ENCODE measurements around the gene OTX1. TPM values are rescaled to one million over a fixed set of nuclear protein-coding genes. Genes with fewer than 3 reads are reported as not detected.
"Not testable (repeated sequence)": the region's sequence is repeated elsewhere in the genome, so short reads cannot be mapped to it uniquely, and the experiment has no call there.

The OTX1 gene
- not detected for total RNA-seq

GRCh38 chr2:63050334-63051041 lies at the start of gene OTX1:
Gene OTX1, plus strand, starts transcription at chr2:63050830. Its CDS starts 2,161 bp downstream, at chr2:63052991.
- DNase-seq (ENCODE audit: low spot score): peak; percentile 77
- peak; percentile 72 for ATAC-seq

DNA sequence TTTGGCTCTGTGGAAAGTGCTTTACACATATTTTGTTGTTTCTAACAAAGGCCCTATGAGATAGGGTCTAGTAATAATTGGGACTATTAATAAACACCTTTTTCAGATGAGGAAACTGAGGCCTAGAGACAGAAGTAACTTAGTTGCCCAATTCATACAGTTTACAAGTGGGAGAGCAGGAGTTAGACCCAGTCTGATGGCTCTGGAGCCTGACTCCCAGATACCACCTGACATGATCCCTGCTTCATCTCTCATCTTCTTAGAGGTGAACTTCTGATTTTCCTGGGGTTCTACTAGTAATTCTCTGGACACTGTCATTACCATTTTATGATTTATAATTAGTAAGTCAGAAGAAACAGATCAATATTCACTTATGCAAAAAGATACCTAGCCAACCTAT lies 49.1 kb upstream of the OTX1 start:
- ATAC-seq (no peak), DNase-seq (ENCODE audit: low spot score) (no peak)

DNA sequence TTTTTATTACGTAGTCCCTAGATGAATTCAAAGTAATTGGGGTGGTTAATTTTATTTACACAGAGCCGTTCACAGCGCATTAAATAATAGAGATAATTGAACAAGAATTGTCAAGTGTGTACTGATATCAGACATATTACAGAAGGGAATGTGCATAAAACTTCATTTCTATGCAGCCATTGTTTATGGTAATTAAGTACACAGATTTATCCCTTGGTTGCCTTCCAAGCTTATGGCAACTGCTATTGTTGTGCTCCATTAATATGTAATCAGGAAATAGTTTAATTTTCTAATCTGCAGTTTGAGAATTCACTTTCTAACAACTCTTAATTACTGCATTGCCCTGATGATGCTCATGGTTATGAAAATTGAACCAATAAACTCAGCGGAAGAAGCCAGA lies 47.3 kb upstream of the OTX1 start:
- no peak for ATAC-seq
- DNase-seq (ENCODE audit: low spot score): no peak

- DNase-seq (ENCODE audit: low spot score) (no peak), ATAC-seq (no peak)
Observed at GRCh38 chr2:63007813-63008458, 42.7 kb upstream of the OTX1 start.

DNA sequence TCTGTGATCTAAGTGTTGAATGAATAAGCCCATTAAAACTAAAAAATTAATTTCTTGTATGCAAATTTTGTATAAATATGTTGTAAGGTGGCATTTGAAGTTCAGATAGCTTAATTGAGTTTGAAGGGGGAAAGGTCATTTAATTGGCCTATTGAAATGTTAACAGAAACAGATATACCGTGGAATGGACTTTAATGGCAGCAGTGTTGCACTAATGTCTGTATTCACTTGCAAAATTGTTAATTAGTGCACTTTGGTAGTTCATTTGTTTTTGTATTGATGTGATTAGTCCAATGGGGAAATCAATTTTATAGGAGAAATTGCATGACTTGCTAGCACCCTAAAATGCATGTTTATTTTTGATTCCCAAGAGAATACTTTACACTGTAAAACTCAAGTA lies 41.8 kb upstream of the OTX1 start:
- ATAC-seq: no peak
- DNase-seq (ENCODE audit: low spot score): no peak

DNA sequence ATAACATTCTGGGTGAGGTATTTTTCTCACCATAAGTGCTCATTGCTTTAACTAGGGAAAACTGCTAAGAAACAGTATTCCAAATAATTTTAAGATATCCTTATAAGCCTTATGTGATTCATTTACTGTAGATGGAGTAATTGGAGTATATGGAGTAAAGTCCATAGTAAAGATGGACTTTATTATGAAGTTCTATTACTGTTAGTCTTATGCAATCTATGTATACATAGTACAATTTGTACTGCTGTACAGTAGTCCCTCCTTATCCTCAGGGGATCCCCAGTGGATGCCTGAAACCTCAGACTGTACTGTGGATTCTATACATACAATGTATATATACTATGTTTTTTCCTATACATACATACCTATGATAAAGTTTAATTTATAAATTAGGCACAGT lies 41.1 kb upstream of the OTX1 start:
- ATAC-seq (no peak), DNase-seq (ENCODE audit: low spot score) (no peak)

DNA sequence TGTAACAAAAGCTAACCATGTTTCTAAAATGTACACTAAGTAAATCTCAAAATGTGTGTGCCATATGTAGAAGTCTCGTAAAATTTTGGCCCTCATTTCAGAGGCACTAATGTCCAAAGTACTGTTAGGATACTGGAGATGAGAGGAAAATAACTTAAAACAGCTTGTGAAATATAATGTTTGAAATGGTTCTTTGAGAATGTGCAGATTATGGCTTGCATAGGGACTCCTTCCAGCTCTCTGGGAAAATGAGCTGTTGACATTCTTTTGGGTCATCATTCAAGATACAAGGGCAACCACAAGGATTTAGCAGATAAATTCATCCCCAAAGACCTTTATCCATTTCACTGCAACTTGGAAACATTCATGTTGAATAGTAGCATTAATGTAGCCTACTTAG lies 38.1 kb upstream of the OTX1 start:
- ATAC-seq (no peak), DNase-seq (ENCODE audit: low spot score) (no peak)

GRCh38 chr2:63013438-63013837 lies 37.2 kb upstream of the OTX1 start:
- ATAC-seq: no peak
- DNase-seq (ENCODE audit: low spot score): no peak

DNA sequence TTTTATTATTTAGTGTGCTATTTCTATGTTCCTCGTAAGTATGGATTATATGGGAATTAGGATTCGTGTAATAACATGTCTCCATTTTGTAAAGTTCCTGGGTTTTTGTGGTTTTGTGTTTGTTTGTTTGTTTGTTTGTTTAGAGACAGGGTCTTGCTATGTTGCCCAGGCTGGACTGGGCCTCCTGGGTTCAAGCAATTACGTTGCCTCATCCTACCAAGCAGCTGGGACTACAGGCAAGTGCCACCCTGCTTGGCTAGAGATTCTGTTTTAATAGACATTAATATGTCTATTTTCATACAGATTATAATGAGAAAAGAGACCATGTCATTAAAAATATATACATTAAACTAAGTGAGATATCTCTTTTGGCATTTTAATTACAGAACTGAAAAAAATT lies 35.2 kb upstream of the OTX1 start:
- DNase-seq (ENCODE audit: low spot score) (no peak), ATAC-seq (no peak)

DNA sequence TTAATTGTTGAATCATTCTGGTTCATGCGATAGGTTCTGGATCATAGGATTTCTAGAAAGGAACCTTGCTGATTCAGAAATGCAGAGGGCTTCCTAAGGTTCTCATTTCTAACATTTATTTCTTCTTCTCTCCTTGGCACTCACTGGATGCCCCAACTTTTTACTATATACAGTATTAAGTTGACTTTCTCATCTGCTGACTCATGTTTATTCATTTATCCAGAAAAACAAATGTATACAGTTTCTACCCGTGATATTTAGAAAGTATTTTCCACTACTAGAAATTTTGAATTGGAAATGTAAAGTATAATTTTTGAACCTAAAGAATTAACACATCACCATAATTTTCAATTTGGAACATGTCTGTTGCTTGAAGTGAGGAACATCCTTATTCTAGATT lies 32.2 kb upstream of the OTX1 start:
- no peak for ATAC-seq
- no peak for DNase-seq (ENCODE audit: low spot score)

GRCh38 chr2:63019686-63020085 lies 30.9 kb upstream of the OTX1 start:
- ATAC-seq; DNase-seq (ENCODE audit: low spot score): not testable (repeated sequence)

DNA sequence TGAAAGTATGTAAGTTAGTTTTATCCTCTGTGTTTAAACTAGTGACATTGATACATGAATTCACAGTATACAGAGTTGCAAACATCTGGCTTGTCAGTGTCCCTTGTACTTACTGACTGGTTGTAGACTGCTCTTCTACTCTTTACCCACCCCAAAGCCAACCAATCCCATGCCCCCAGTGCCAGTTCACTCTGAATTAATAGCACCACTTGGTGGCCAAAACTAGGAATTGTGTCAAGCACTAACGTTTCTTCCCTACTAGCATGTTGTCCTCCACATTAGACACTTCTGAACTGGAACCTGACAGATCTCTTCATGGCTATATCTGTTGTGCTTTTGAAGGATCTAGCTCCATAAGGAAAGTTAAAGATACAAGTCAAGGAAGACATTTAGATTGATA lies 27.2 kb upstream of the OTX1 start:
- ATAC-seq (peak; percentile 72), DNase-seq (ENCODE audit: low spot score) (no peak)

- DNase-seq (ENCODE audit: low spot score): no peak
- no peak for ATAC-seq
Observed at GRCh38 chr2:63027220-63027619, 23.4 kb upstream of the OTX1 start.

- ATAC-seq: no peak
- DNase-seq (ENCODE audit: low spot score): no peak
Observed at GRCh38 chr2:63029058-63029457, 21.6 kb upstream of the OTX1 start.

DNA sequence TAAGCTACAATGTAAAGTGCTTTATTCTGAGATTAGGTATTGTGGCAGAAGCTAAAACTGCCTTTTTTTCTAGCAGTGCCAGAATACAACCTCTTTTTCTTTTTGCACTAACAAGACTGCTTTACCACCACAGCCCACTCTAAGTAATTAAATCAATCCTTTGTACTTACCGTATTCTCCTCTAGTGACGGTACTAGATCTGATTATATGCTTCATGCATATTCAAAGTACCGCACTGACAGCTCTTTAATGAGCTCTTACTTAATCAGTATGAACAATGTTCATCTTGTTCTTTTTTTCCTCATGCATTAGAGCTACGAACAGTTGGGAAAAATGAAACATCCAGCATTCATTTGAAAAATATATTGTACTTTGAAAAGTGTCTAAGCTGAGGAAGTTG lies 16.1 kb upstream of the OTX1 start:
- no peak for DNase-seq (ENCODE audit: low spot score)

DNA sequence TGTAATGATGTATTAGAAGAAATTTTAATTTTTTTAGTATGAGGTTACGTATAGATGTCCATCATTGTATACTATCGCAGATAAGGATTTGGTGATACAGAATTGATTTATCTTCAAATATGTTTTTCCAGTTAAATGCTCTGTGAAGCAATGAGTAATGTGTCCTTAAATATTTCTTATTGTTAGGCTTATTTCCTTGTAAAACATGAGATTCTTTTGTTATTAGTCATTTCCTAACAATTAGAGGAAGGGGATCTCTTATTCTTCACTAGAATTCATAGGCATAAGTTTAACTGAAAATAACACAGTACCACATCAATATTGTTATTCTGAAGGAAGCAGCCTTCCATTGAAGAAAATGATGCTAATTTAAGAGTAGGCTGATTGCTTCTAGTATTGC lies 15.5 kb upstream of the OTX1 start:
- DNase-seq (ENCODE audit: low spot score) (no peak), ATAC-seq (no peak)

More for the DNA sequence above, 16.1 kb upstream of the OTX1 start:
- no peak for ATAC-seq

DNA sequence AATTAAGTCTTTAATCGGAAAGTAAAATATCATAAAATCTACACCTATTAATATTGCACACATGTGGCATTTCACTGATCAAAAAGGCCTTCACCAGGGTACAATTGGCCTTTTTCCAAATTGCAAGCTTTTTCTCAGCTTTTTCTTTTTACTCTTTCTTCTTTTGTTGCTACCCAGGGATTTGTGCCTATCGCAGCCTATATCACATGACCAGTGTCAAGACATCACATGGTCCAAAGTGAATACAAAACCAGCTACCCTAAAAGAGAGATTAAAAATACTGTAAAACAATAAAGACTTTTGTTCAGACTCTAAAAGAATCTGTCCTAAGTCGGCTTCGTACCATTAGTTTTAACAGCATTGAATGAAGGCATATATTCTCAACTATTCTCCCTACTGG lies 15.0 kb upstream of the OTX1 start:
- ATAC-seq (no peak), DNase-seq (ENCODE audit: low spot score) (no peak)

GRCh38 chr2:63038034-63038433 lies 12.6 kb upstream of the OTX1 start:
- no peak for ATAC-seq
- no peak for DNase-seq (ENCODE audit: low spot score)

DNA sequence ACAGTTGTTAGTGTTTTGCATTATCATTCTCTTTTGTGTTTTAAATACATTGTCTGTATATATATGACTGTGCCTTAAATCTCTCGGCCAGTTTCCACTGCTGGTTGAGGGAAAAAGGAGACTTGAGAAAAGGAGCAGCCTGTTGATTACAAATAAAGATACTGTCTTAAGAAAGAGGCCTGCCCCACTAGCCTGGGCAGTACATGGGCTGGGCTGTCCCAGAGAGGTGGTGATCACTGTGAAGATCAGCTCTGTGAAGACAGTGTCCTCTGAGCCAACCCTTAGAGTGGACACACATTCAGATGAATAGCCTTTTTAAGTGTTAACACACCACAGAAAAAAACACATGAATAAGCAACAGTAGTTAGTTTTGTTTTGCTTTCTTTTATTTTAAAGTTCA lies 10.0 kb upstream of the OTX1 start:
- no peak for DNase-seq (ENCODE audit: low spot score)
- no peak for ATAC-seq

DNA sequence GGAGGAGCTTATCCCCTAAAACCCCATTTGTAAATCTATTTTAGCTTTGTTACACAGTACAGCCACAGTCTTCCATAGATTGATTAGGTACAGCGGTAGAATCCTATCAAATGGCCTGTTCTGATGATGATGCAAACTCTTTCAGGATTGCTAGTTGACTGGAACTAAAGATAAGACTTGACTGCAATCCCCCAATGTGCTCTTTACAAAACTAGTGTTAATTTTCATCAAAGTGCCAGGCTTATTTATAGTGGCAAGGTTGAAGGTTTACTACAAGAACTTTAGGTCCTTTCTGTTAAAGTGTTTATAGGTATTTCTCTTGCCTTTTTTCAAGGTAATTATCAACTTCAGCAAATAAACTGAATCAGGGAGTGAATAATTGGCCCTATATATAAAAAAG lies 9.0 kb upstream of the OTX1 start:
- DNase-seq (ENCODE audit: low spot score): no peak
- ATAC-seq: no peak

DNA sequence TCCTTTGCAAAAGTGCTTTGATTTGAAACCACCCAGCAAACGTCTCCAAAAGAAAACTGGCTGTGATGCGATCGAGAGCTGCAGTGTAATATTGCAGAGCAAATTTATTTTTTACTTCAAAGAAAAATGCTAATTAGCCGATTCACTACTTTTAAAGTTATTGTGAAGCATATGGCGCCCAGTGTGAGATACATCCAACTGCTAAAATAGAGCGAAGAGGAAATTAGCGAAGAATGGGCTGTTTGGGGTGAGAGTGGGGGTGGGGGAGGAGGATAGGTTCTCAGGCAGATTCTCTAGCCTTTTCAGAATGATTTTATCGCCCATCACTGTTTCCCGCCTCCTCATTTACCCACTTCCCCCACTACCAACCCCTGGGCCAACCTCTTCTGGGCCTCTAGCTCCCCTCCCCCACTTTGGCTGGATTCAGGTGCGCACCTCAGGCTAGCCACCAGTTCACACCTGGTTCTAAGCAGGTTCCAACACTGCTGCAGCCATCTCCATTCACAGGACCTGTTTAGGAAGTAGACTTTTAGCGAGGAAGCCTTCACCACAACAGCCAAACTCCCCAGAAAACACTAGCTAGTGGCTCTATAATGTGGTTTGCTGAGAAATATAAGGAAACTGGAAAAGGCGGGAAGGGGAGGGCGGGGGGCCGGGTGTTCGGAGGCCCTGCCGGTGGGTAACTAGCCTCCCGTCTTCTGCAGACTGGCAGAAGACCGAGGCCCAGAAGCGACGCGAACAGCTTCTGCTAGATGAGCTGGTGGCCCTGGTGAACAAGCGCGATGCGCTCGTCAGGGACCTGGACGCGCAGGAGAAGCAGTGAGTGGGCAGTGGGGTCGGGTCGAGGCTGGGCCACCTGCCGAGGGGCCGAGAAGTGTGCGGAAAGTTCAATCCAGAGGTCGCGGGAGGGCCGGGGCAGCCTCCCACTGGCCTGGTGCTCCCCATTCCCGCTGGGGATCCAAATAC lies 6.0 kb upstream of the OTX1 start:
- ATAC-seq (no peak), DNase-seq (ENCODE audit: low spot score) (no peak)

DNA sequence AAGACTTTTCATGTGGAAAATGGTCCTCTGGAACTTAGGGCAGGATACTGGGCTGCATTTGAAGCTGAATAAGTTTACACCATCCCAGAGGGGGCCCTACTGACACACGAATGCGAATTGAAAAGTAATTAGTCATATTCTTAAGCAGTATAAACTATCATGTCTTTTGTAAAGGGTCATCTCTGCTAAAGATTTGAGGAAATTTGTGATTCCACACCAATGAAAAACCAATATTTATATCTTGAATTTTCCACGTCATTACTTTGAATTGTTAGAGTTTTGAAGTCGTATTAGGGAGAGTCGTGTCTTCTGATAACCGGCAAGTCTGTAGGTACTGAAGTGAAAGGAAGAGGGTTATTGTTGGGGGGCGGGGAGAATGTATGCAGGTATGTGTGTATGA lies 4.1 kb upstream of the OTX1 start:
- DNase-seq (ENCODE audit: low spot score) (no peak), ATAC-seq (no peak)
